ENCODE measurements around the gene PLCB4.

Gene PLCB4

GRCh38 chr20:9496155-9496554 lies 427.3 kb downstream of the PLCB4 start:
- WGBS (ENCODE audit: insufficient coverage, insufficient read length) = no CpG with 5 or more reads among the region's 3 CpGs
- H3K27me3 ChIP-seq (ENCODE audit: control insufficient read depth, insufficient read depth, low read length) = no peaks in the 10 kb centered on the region
- H3K4me3 ChIP-seq (ENCODE audit: low read length) = no peak overlapping the region
- no peak overlapping the region for H3K27ac ChIP-seq (ENCODE audit: low read length)
- H3K36me3 ChIP-seq (ENCODE audit: control insufficient read depth, insufficient read depth, low read length) = no peaks in the 10 kb centered on the region
- no peaks in the 10 kb centered on the region for H3K4me1 ChIP-seq (ENCODE audit: control insufficient read depth, insufficient read depth, low read length)
- no peak for DNase-seq (ENCODE audit: low read depth, low spot score)
- no peaks in the 10 kb centered on the region for H3K9me3 ChIP-seq (ENCODE audit: control insufficient read depth, insufficient read depth, low read length)

GRCh38 chr20:9498322-9498721 lies 429.4 kb downstream of the PLCB4 start:
- no peak overlapping the region for H3K27ac ChIP-seq (ENCODE audit: low read length)
- H3K36me3 ChIP-seq (ENCODE audit: control insufficient read depth, insufficient read depth, low read length) = no peaks in the 10 kb centered on the region
- no peaks in the 10 kb centered on the region for H3K4me1 ChIP-seq (ENCODE audit: control insufficient read depth, insufficient read depth, low read length)
- WGBS (ENCODE audit: insufficient coverage, insufficient read length) = no CpG with 5 or more reads among the region's 4 CpGs
- no peaks in the 10 kb centered on the region for H3K27me3 ChIP-seq (ENCODE audit: control insufficient read depth, insufficient read depth, low read length)
- H3K4me3 ChIP-seq (ENCODE audit: low read length) = no peak overlapping the region
- H3K9me3 ChIP-seq (ENCODE audit: control insufficient read depth, insufficient read depth, low read length) = no peaks in the 10 kb centered on the region
- no peak for DNase-seq (ENCODE audit: low read depth, low spot score)

- Histone ChIP-seq H3K27me3 (ENCODE audit: control insufficient read depth, insufficient read depth, low read length) (no peaks in the 10 kb centered on the region), H3K27ac (ENCODE audit: low read length) (no peak overlapping the region), H3K36me3 (ENCODE audit: control insufficient read depth, insufficient read depth, low read length) (no peaks in the 10 kb centered on the region), H3K9me3 (ENCODE audit: control insufficient read depth, insufficient read depth, low read length) (no peaks in the 10 kb centered on the region), H3K4me3 (ENCODE audit: low read length) (no peak overlapping the region), H3K4me1 (ENCODE audit: control insufficient read depth, insufficient read depth, low read length) (no peaks in the 10 kb centered on the region)
- WGBS (ENCODE audit: insufficient coverage, insufficient read length) = no CpG with 5 or more reads among the region's 5 CpGs
- no peak for DNase-seq (ENCODE audit: low read depth, low spot score)
Measured at GRCh38 chr20:9499126-9499899, 430.4 kb downstream of the PLCB4 start.

GRCh38 chr20:9500121-9500520 lies 431.2 kb downstream of the PLCB4 start:
- no peak for DNase-seq (ENCODE audit: low read depth, low spot score)
- Histone ChIP-seq H3K4me3 (ENCODE audit: low read length) (no peak overlapping the region), H3K27ac (ENCODE audit: low read length) (no peak overlapping the region), H3K4me1 (ENCODE audit: control insufficient read depth, insufficient read depth, low read length) (no peaks in the 10 kb centered on the region), H3K27me3 (ENCODE audit: control insufficient read depth, insufficient read depth, low read length) (peaks cover under 1% of the 10 kb centered on the region; the same call in 1 of the 2 replicates), H3K9me3 (ENCODE audit: control insufficient read depth, insufficient read depth, low read length) (no peaks in the 10 kb centered on the region), H3K36me3 (ENCODE audit: control insufficient read depth, insufficient read depth, low read length) (no peaks in the 10 kb centered on the region)
- no CpG with 5 or more reads among the region's 2 CpGs for WGBS (ENCODE audit: insufficient coverage, insufficient read length)

GRCh38 chr20:9501473-9501872 lies 432.6 kb downstream of the PLCB4 start:
- WGBS (ENCODE audit: insufficient coverage, insufficient read length) = no CpG with 5 or more reads among the region's 2 CpGs
- Histone ChIP-seq H3K27ac (ENCODE audit: low read length) (no peak overlapping the region), H3K36me3 (ENCODE audit: control insufficient read depth, insufficient read depth, low read length) (no peaks in the 10 kb centered on the region), H3K4me1 (ENCODE audit: control insufficient read depth, insufficient read depth, low read length) (no peaks in the 10 kb centered on the region), H3K27me3 (ENCODE audit: control insufficient read depth, insufficient read depth, low read length) (peaks cover 14% of the 10 kb centered on the region), H3K4me3 (ENCODE audit: low read length) (no peak overlapping the region), H3K9me3 (ENCODE audit: control insufficient read depth, insufficient read depth, low read length) (no peaks in the 10 kb centered on the region)
- DNase-seq (ENCODE audit: low read depth, low spot score) = no peak

GRCh38 chr20:9503526-9504245 lies 434.8 kb downstream of the PLCB4 start:
- Histone ChIP-seq H3K4me1 (ENCODE audit: control insufficient read depth, insufficient read depth, low read length) (peaks cover 3% of the 10 kb centered on the region; the same call in 1 of the 2 replicates), H3K36me3 (ENCODE audit: control insufficient read depth, insufficient read depth, low read length) (no peaks in the 10 kb centered on the region), H3K4me3 (ENCODE audit: low read length) (no peak overlapping the region), H3K9me3 (ENCODE audit: control insufficient read depth, insufficient read depth, low read length) (no peaks in the 10 kb centered on the region), H3K27ac (ENCODE audit: low read length) (no peak overlapping the region), H3K27me3 (ENCODE audit: control insufficient read depth, insufficient read depth, low read length) (peaks cover 36% of the 10 kb centered on the region)
- WGBS (ENCODE audit: insufficient coverage, insufficient read length) = no CpG with 5 or more reads among the region's 9 CpGs
- no peak for DNase-seq (ENCODE audit: low read depth, low spot score)

GRCh38 chr20:9506280-9506821 lies 437.5 kb downstream of the PLCB4 start:
- no peaks in the 10 kb centered on the region for H3K9me3 ChIP-seq (ENCODE audit: control insufficient read depth, insufficient read depth, low read length)
- no peak for DNase-seq (ENCODE audit: low read depth, low spot score)
- H3K4me1 ChIP-seq (ENCODE audit: control insufficient read depth, insufficient read depth, low read length) = peaks cover 5% of the 10 kb centered on the region
- no CpG with 5 or more reads among the region's 34 CpGs for WGBS (ENCODE audit: insufficient coverage, insufficient read length)
- no peaks in the 10 kb centered on the region for H3K36me3 ChIP-seq (ENCODE audit: control insufficient read depth, insufficient read depth, low read length)
- no peak overlapping the region for H3K27ac ChIP-seq (ENCODE audit: low read length)
- no peak overlapping the region for H3K4me3 ChIP-seq (ENCODE audit: low read length)
- peaks cover 58% of the 10 kb centered on the region for H3K27me3 ChIP-seq (ENCODE audit: control insufficient read depth, insufficient read depth, low read length)

- Histone ChIP-seq H3K4me1 (ENCODE audit: control insufficient read depth, insufficient read depth, low read length) (peaks cover 5% of the 10 kb centered on the region), H3K27me3 (ENCODE audit: control insufficient read depth, insufficient read depth, low read length) (peaks cover 58% of the 10 kb centered on the region), H3K36me3 (ENCODE audit: control insufficient read depth, insufficient read depth, low read length) (no peaks in the 10 kb centered on the region), H3K27ac (ENCODE audit: low read length) (no peak overlapping the region), H3K4me3 (ENCODE audit: low read length) (no peak overlapping the region), H3K9me3 (ENCODE audit: control insufficient read depth, insufficient read depth, low read length) (no peaks in the 10 kb centered on the region)
- DNase-seq (ENCODE audit: low read depth, low spot score) = no peak
- WGBS (ENCODE audit: insufficient coverage, insufficient read length) = no CpG with 5 or more reads among the region's 31 CpGs
Measured at GRCh38 chr20:9506964-9507369, 438.1 kb downstream of the PLCB4 start.

GRCh38 chr20:9507544-9508239 lies 438.8 kb downstream of the PLCB4 start:
- peaks cover 58% of the 10 kb centered on the region for H3K27me3 ChIP-seq (ENCODE audit: control insufficient read depth, insufficient read depth, low read length)
- no peaks in the 10 kb centered on the region for H3K36me3 ChIP-seq (ENCODE audit: control insufficient read depth, insufficient read depth, low read length)
- no peaks in the 10 kb centered on the region for H3K9me3 ChIP-seq (ENCODE audit: control insufficient read depth, insufficient read depth, low read length)
- WGBS (ENCODE audit: insufficient coverage, insufficient read length) = no CpG with 5 or more reads among the region's 37 CpGs
- H3K27ac ChIP-seq (ENCODE audit: low read length) = no peak overlapping the region
- no peak overlapping the region for H3K4me3 ChIP-seq (ENCODE audit: low read length)
- peaks cover 5% of the 10 kb centered on the region for H3K4me1 ChIP-seq (ENCODE audit: control insufficient read depth, insufficient read depth, low read length)
- DNase-seq (ENCODE audit: low read depth, low spot score) = no peak

- Histone ChIP-seq H3K4me3 (ENCODE audit: low read length) (peak overlapping the region; percentile 3; the same call in 1 of the 2 replicates), H3K36me3 (ENCODE audit: control insufficient read depth, insufficient read depth, low read length) (no peaks in the 10 kb centered on the region), H3K4me1 (ENCODE audit: control insufficient read depth, insufficient read depth, low read length) (peaks cover 5% of the 10 kb centered on the region), H3K27me3 (ENCODE audit: control insufficient read depth, insufficient read depth, low read length) (peaks cover 58% of the 10 kb centered on the region), H3K27ac (ENCODE audit: low read length) (no peak overlapping the region), H3K9me3 (ENCODE audit: control insufficient read depth, insufficient read depth, low read length) (no peaks in the 10 kb centered on the region)
- DNase-seq (ENCODE audit: low read depth, low spot score) = no peak
- WGBS (ENCODE audit: insufficient coverage, insufficient read length) = no CpG with 5 or more reads among the region's 23 CpGs
Measured at GRCh38 chr20:9508240-9508661, 439.4 kb downstream of the PLCB4 start.
